HG02973 (cell line): ENCODE results near the gene PDZD2.
"Not testable (repeated sequence)": the region's sequence is repeated elsewhere in the genome, so short reads cannot be mapped to it uniquely, and the experiment has no call there.

Source experiments
- ATAC-seq: cut with Tn5 transposase; IDR thresholded peaks from one replicate; pipeline ENCODE4 v1.9.1; 2021; ENCODE audit warnings: moderate library complexity; ENCODE audit not compliant: unreplicated experiment

The PDZD2 gene

DNA sequence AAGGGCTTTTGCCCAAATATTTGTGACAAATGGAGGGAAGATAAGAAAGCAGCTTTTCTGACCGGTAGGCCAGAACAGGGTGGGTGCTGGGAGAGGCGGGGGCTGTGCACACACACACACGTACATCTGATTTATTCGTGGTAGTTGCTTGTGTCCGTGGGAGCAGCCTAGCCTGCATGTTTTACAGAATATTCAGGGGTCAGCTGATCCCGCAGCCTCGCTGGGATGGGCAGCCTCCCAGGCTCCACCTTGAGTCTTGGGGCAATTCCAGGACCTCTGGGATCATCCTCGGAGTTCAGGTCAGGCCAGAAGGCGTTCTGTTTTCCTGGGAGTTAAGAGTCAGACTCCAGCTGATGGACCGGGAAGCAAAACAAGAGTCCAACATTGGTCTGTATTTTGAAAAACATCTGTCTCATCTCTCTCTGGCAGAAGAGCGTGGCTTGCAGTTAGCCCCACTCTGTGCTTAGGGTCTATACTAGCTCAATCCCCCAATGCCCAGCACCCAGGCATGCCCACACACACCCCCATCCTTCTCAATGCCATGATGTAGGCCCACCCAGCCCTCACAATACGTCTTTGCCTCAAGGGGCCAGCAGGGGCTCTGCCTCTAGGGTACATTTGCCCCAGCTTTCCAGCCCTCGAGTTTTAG is 324.6 kb downstream of the PDZD2 start:
- no peak for ATAC-seq

DNA sequence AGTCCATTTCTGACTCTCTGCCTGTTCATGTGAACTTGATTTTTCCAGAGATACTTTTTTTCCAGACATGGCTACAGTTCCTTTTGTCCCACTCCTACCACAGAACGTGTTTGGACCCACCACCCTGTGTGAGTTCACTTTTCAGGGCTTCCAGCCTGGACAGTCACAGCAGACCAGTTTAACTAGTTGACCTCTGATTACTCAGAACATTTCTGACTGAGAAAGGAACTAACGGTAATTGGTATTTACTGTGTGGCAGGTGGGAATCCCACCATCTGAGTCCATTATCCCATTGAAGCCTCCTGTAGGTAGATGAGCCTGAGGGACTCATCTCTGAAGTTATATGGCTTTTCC is 325.1 kb downstream of the PDZD2 start:
- ATAC-seq = no peak

DNA sequence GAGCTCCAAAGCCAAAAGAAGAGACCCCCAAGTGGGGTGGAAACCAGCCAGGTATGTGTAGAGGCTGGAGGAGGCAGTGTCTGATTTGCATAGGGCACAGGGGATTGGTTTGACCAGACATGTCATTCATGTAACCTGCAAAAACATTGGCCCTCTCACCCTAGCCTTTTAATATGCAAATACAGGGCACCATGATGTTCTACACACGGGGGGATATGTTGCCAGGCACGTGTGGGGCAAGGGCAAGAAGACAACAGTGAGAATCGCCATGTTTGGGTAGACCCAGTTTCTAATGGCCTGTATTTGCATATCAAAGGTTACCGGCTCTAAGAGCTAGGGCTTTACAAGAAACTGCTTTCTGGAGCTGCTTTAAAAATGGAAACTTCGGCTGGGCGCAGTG is 326.3 kb downstream of the PDZD2 start:
- ATAC-seq = no peak

DNA sequence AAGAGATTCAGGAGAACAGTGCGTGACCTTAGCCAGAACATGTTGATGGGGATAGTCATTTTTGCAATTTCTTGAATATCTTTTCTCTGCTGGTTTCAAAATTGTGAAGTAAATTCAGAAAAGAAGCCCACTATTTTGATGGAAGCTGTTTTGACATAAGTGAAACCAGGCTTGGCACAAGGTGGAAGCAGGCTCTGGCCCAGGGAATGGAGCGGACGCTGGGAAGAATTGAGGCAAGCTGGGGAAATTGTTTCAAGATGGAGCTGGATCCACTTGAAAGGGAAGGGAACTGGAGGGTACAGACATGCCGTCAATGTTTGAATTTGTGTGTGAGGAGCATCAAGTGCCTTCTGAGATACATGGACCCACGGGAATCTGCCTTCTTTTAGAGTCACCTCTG is 328.0 kb downstream of the PDZD2 start:
- ATAC-seq = no peak

DNA sequence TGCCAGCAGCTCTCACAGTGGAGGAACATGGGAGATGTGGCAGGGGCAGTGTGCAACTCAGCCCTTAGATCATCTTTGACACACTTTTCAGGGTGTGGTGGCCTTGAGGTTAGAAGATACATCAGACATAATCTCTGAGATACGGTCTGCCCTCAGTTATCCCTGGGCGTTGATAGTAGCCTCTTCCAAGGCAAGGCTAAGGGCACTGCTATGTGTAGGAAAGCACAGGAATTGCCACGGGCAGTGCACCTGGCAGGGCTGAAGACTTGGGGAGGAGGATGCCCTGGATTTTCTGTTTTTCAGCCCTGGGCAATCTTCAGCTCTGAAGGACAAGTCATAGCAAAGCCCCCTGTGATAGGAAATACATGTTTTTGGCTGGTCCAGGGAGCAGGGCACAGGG is 328.5 kb downstream of the PDZD2 start:
- no peak for ATAC-seq

DNA sequence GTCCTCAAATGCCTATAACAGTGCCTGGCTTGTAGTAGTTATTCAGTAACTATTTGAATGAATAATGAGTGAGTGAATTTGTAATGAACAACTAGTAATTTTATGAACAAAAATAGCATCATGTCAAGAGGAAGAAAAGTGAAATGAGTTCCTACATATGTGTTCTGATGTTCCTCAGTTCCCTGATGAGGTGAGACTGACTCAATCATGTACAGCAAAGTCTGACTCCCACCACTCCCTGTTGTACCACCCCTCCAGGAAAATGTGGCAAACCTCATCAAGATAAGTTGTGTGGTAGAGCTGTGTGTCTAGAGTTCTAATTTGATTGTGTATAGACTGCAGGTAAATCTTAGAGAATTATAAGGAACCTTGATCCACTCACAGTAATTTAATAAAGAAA is 333.6 kb downstream of the PDZD2 start:
- no peak for ATAC-seq

DNA sequence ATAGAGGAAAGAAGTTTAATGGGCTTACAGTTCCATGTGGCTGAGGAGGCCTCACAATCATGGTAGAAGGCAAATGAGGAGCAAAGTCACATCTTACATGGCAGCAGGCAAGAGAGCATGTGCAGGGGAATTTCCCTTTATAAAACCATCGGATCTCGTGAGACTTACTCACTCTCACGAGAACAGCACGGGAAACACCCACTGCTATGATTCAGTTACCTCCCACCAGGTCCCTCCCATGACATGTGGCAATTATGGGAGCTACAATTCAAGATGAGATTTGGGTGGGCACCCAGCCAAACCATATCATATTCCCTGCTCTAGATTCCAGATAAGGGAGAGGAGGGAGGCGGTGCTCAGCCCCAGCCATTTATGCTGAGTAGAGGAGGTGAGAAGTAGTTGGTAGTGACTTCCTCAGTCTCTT is 336.3 kb downstream of the PDZD2 start:
- not testable (repeated sequence) for ATAC-seq

DNA sequence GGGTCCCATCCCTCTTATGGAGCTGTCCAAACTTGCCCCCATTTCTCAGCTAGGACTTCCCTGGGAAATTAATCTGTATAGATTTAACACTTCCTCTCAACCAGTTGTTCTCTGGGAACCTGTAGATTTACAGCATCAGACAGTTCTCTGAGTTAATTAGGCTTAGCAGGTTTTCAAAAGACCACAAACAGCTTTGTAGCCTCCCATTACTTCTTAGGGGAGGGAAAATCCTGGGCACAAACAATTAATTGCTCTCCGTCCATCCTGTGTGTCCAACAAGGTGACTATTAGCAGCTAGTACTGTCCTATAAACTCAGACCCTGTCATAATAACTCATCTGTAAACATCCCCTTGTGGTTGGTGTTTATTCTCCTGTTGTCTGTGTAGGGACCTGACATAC is 337.2 kb downstream of the PDZD2 start:
- no peak for ATAC-seq

DNA sequence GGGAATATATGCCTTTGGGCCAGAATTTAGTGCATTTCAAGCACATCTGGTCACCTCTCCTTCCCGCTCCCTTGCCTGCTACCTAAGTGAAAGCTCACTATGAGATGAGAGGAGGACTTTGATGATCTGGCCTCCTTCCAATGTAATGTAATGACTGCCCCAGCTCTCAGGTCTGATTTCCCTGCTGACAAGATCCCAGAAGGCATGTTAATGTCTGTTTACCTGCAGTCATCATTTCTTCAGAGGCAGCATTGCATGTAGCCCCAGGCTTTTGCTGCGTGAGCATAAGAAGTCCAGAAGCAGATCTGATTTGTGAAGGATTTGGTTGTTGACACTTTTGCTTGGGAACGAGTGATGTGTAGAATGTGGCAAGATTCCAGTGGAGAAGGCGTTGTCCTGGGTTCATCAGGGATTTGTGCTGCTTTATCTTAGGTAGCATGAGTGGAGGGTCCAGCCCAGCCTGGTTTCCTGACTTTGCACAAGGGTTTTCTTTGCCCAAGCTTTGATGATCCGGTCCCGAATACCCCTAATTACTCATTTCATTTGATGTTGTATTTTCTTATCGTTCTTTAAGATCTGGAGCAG is 342.5 kb downstream of the PDZD2 start:
- no peak for ATAC-seq

DNA sequence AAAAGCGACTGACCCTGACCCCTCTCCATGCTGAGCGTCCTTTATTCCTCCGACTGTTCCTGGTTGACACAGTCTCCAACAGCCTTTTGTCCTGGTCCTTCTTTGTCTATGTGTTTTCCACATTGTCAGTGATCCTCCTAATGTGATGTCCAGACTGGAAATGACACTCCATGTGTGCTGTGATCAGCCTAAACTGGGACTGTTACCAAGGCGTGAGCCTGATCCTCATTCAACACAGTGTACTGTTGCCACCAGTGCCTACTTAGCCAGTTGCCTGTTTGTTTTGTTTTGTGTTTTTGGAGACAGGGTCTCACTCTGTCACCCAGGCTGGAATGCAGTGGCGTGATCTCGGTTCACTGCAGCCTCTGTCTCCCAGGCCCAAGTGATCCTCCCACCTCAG is 343.1 kb downstream of the PDZD2 start:
- ATAC-seq = no peak

DNA sequence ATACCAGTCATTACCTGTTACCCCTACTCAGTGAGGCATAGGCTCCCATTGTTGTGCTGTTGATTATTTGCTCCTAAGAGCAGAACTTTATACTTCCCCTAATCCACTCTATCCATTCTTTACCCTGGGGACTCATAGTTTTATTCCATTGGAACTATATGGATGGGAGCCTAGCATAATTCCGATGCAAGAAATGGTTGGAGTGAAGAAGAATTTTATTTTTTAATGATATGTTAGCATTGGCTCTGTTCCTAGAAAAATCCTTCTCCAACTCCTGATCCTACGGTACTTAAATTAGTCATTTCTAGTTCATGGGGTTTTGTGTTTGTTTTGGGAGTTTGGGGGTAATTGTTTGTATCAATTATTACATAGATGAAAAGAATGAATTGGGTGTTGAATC is 343.7 kb downstream of the PDZD2 start:
- ATAC-seq = no peak

DNA sequence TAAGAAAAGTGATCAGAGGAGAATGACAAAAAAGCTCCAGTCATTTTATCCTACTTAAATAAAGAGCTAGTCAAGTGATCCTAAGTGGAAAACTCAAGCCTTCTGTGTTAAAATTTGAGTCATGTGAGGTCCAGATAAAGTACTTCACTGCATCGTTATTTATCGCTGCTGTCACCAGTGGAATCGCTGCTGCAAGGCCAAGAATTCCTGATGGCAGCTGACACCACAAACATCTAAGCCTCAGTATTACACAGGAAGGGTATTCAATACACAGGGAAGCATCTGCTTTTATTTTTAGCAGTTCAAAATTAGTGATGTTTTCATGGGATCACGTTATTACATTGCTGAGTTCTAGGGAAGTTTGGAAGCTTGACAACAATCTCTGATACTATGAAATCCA is 344.9 kb downstream of the PDZD2 start:
- no peak for ATAC-seq

DNA sequence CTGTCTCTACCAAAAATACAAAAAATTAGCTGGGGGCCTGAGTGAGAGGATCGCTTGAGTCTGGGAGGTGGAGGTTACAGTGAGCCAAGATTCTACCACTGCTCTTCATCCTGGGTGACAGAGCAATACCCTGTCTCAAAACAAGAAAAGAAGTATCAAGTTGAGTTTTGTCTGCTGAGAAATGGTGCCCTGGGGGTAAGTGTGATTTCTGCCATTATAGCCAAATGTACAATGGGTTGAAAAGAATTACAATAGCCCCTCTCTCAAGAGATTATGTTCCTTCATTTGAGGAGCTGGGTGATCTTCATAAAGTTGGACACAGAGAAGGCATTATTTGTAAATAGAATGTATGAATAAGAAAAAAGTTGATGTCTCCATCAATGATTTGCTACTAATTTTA is 345.8 kb downstream of the PDZD2 start:
- no peak for ATAC-seq

DNA sequence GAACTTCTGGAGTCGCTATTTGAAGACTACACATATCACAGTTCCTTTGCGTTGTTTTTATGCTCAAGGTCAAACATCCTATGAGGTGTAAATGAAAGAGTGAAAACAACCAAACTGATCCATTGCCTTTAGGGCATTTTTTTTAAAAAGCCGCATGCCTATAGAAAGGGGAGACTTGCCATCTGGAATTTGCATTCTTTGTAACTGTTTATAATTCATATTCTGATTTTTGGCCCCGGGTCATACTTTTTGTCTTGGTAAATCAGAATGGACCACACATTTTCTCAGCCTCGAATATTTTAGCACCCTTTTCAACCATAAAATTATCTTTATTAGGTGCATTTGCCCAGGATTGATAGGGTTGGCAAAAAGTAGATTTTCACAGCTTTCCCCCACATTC is 347.2 kb downstream of the PDZD2 start:
- ATAC-seq = no peak

DNA sequence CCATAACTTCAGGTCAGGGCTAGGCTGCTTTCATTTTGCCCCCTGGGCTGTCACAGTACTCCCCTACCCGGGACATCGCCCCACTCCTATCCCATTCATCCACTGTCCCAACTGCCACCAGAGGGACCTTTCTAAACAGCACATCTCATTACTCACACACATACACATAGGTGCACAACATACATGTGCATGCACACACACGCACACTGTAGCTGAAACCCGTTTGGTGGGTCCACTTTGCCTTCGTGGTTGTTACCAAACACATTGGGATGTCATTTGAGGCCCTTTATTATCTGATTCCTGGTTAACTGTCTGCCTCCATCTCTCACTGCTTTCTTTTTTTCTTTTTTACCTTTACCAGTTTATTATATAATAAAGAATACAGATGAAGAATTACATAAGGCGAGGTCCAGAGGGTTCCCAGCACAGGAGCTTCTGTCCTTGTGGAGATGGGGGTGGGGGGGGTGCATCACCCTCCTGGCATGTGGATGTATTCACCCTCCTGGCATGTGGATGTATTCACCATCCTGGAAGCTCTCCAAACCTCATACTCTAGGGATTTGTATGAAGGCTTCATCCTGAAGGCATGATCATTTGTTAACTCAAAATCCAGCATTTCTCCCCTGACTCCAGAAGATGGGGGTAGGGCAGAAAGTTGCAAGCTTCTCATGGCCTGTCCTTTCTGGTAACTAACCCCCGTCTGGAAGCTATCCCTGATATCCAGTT is 349.2 kb downstream of the PDZD2 start:
- no peak for ATAC-seq

DNA sequence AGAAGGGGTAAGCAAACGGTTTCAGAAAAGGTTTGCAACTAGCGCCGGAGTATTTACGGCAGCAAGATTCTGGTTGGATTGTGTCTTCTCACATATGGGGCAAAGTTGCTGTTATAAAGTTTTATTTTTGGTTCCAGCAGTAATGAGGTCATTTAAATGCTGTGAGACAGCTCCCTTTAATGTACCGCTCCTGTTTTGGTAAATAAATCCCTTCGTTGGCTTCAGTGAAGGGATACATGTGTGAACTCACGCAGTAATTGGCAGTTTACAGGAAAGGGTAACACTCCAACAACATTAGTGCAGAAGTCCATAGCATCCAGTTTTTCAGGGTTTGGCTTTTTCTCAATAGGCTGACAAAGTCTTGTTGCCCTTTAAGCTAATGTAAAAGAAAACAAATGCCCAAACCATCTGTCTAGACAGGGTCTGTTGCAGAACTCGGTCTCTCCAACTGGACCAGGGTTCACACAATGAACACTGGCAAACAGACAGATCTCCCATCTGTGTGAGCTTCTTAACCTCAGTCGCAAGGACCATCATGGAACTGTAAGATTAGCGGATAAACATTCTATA is 351.2 kb downstream of the PDZD2 start:
- ATAC-seq = no peak

DNA sequence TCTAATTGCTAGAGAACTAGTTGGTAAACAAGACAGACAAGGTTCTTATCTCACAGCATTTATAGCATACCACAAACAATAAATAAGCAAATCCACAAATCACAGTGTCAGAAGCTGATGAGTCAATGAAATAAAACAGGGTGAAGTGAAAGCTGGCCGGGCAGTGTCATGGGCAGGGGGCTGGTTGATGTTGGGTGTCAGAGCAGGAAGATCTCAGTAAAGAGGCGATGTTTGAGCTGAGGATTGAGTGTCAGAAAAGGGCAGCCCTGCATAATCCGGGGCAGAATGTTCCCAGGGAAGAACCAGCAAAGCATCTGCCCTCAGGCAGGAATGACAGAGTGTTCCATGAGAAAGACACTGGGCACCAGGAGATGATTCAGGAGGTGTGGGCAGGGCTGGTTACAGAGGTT is 351.8 kb downstream of the PDZD2 start:
- ATAC-seq = no peak

DNA sequence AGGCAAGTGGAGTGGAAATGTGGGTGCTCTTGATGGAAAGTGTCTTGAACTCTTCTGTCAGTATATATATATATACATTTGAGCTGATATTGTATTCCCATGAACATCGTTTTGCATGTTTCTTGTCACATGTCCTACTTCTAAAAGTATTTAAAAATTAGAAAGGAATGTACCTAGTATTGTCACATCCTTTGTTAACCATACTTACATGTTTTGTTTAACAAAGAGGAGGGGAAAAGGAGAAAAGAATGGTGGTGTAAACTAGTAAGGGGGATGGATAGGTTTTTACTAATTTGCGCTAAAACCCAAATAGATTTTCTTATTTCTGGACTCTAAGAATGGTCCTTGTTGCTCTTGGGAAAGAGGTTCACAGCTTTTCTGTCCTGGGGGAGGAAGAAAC is 353.4 kb downstream of the PDZD2 start:
- no peak for ATAC-seq

DNA sequence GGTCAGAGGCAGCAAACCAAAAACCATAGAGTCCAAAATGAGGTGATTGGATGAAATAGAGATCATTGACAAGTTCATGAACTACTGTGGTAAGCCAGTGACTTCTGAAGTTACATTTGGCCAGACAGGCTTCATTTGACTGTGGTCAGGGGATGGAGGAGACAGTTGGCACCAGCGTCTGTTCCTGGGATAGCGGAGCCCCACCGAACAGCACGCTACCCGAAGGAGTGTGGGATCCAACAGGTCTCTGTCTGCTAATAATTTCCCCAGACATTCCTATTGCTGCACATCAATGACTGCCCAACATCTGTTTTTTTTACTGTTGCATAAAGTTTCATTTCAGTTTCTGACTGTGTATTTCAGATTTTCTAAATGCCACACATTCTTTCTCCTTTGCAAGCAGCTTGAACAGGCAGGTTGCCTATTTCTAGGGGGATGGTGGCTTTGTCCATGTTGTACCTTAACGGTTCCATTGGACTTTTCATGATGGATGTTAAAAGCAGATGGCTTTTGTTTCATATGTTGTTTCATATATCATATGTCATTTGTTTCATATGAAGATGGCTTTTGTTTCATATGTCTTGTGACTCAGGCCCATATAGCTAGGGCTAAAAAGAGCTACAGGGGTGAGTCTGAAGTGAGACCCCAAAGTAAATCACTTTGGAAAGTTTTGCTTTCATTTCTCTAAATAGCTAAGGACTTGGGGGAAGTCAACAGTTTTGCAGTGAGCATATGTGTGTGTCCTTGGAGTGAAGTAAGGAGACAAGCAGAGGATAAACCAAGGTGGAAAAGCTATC is 354.4 kb downstream of the PDZD2 start:
- ATAC-seq = peak; percentile 49

DNA sequence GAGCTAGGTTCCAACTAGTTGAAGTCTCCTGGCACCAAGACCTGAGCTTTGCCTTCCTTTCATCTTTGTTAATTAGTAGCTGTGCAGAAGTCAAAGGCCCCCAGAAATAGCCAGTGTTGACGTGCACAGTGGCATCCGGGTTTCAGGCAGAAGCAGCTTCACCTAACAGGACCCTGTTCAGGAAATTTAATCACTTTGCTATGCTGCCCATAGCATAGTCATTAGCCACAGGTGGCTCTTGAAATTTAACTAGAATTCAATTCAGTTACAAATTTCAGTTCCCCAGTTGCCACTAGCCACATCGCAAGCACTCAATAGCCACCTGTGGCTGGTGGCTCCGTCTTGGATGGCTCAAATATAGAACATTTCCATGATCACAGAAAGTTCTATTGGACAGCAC is 356.1 kb downstream of the PDZD2 start:
- peak; percentile 46 for ATAC-seq

DNA sequence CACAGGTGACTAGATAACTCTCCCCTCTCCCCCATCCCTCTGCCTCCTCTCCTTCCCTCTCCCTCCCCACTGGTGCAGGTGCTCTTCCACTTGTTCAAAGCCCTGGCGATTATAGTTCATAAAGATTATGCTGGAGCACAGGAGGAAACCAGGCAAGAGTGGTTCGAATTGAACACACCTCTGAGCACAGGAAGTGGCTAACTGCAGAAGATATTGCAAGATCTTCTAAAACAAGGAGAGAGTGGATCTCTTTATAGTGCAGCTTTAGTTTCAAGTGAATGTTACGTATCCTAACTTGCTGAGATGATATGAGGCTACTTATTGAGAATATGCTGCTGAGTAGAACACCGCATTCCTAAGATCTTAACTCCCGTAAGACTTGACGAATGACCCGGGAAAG is 356.8 kb downstream of the PDZD2 start:
- no peak for ATAC-seq
